Upper lobe of left lung (tissue), 4 donors: ENCODE results near the gene SGO2.

ENCODE experiments used
- EP300 ChIP-seq, 4 donors: sonication (generic); formaldehyde crosslinking; IDR thresholded peaks; one replicate each; pipeline ENCODE4 v1.5.1; 2017; ENCODE audit warnings: antibody characterized with exemption in 4 of 4, control low read depth in 2 of 4
- POLR2A ChIP-seq, 4 donors: fragments of 450-650 bp; IDR thresholded peaks; one replicate each; pipeline ENCODE4 v1.5.1; 2016 to 2017; ENCODE audit warnings: antibody characterized with exemption in 4 of 4, mild to moderate bottlenecking in 2 of 4
- POLR2AphosphoS5 ChIP-seq, 2 donors: sonication (generic); formaldehyde crosslinking; IDR thresholded peaks; one replicate each; pipeline ENCODE4 v1.5.1; 2017; ENCODE audit warnings: antibody characterized with exemption in 2 of 2
- TF ChIP-seq, protein P1 (sequence below), 6 experiments: fragments of 450-650 bp in 4 of 6; fragments of 200-600 bp in 2 of 6; sonication (generic) in 2 of 6; IDR thresholded peaks; one replicate each; pipeline ENCODE4 v1.5.1; 2016 to 2019; ENCODE audit warnings: antibody characterized with exemption in 6 of 6

DNA sequence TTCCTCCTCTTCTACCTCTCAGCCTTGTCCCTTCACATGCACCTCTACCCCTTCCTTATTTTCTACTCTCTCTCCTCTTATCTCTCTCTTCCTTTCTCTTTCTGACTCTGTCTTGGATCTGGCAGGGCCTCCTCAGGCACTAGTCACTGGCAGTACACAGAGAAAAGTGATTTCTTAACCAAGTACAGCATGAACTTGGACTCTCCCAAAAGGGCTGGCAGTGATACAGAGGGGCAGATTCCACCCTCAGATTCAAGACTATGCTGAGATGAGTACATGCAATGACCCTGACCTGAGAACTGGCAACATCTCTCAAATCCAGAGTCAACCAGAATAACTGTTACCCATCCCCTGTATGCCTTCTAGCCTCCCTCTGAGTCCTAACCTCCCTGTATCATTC is 64.1 kb downstream of the SGO2 start:
- TF ChIP-seq POLR2A (IDR thresholded peaks at IDR 0.05): no peak
- no peak for TF ChIP-seq POLR2AphosphoS5 (IDR thresholded peaks at IDR 0.05)
- no peak for TF ChIP-seq EP300 (IDR thresholded peaks at IDR 0.05)
- TF ChIP-seq, protein P1, sequence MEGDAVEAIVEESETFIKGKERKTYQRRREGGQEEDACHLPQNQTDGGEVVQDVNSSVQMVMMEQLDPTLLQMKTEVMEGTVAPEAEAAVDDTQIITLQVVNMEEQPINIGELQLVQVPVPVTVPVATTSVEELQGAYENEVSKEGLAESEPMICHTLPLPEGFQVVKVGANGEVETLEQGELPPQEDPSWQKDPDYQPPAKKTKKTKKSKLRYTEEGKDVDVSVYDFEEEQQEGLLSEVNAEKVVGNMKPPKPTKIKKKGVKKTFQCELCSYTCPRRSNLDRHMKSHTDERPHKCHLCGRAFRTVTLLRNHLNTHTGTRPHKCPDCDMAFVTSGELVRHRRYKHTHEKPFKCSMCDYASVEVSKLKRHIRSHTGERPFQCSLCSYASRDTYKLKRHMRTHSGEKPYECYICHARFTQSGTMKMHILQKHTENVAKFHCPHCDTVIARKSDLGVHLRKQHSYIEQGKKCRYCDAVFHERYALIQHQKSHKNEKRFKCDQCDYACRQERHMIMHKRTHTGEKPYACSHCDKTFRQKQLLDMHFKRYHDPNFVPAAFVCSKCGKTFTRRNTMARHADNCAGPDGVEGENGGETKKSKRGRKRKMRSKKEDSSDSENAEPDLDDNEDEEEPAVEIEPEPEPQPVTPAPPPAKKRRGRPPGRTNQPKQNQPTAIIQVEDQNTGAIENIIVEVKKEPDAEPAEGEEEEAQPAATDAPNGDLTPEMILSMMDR (IDR thresholded peaks at IDR 0.05): no peak
